Stimulated activated CD8-positive, alpha-beta memory T cell treated with anti-CD3 and anti-CD28 coated beads, Interleukin-2, amount 100 ng/mL, for 48 hours (primary cell): ENCODE measurements around the gene ELL2.

Experiments
- DNase-seq, 2 donors: peaks; one replicate each; pipeline ENCODE4 v3.0.0-alpha.2; 2020; ENCODE audit warnings: low read depth in 2 of 2

The ELL2 gene

GRCh38 chr5:95880081-95880926 lies 81.3 kb downstream of the ELL2 start:
- DNase-seq, result no peak

GRCh38 chr5:95879661-95880060 lies 82.0 kb downstream of the ELL2 start:
- no peak for DNase-seq

GRCh38 chr5:95878417-95879323 lies 83.0 kb downstream of the ELL2 start:
- DNase-seq, result no peak

- DNase-seq, result no peak
Measured at GRCh38 chr5:95876782-95877181, 84.9 kb downstream of the ELL2 start.

GRCh38 chr5:95874246-95874645 lies 87.4 kb downstream of the ELL2 start:
- DNase-seq, result no peak

- no peak for DNase-seq
Measured at GRCh38 chr5:95873351-95873750, 88.3 kb downstream of the ELL2 start.

GRCh38 chr5:95872346-95873268 lies 89.0 kb downstream of the ELL2 start:
- DNase-seq, result no peak

- no peak for DNase-seq
Measured at GRCh38 chr5:95871146-95871806, 90.4 kb downstream of the ELL2 start.

- peak; percentile 22 to 38 for DNase-seq
Measured at GRCh38 chr5:95870105-95870672, 91.5 kb downstream of the ELL2 start.

- peak; percentile 33 to 56 for DNase-seq
Measured at GRCh38 chr5:95869173-95869855, 92.3 kb downstream of the ELL2 start.

- DNase-seq, result no peak
Measured at GRCh38 chr5:95868136-95868535, 93.5 kb downstream of the ELL2 start.

- DNase-seq, result no peak
Measured at GRCh38 chr5:95866435-95867040, 95.1 kb downstream of the ELL2 start.

- DNase-seq, result no peak
Measured at GRCh38 chr5:95864944-95865504, 96.6 kb downstream of the ELL2 start.

GRCh38 chr5:95864456-95864855 lies 97.2 kb downstream of the ELL2 start:
- no peak for DNase-seq

GRCh38 chr5:95863383-95863757 lies 98.3 kb downstream of the ELL2 start:
- DNase-seq, result no peak

GRCh38 chr5:95862671-95863382 lies 98.8 kb downstream of the ELL2 start:
- no peak for DNase-seq

- no peak for DNase-seq
Measured at GRCh38 chr5:95861864-95862561, 99.6 kb downstream of the ELL2 start.

GRCh38 chr5:95861221-95861863 lies 100.3 kb downstream of the ELL2 start:
- peak in 1 of 2 donors; percentile 15 for DNase-seq
